IPS-20b (cell line): Measurements from ENCODE around the gene WDR70.
"Not testable (repeated sequence)": the region's sequence is repeated elsewhere in the genome, so short reads cannot be mapped to it uniquely, and the experiment has no call there.

Experiments
- H3K27ac ChIP-seq: one replicate; pipeline ENCODE4 v1.5.1; 2013; ENCODE audit warnings: low read length
- H3K27me3 ChIP-seq: 2 replicates; pipeline ENCODE4 v1.6.1; 2013; ENCODE audit warnings: mild to moderate bottlenecking, low read length, inconsistent platforms; ENCODE audit not compliant: insufficient read depth
- H3K36me3 ChIP-seq: 2 replicates; pipeline ENCODE4 v1.6.1; 2013; ENCODE audit warnings: low read depth, mild to moderate bottlenecking, inconsistent platforms, low read length, moderate library complexity; ENCODE audit not compliant: insufficient read depth
- H3K4me1 ChIP-seq: 2 replicates; pipeline ENCODE4 v1.6.1; 2013; ENCODE audit warnings: mild to moderate bottlenecking, control low read depth, inconsistent platforms, low read length, moderate library complexity; ENCODE audit not compliant: insufficient read depth
- H3K4me3 ChIP-seq: 2 replicates; pipeline ENCODE4 v1.5.1; 2013; ENCODE audit warnings: mild to moderate bottlenecking, low read length, inconsistent platforms
- H3K9ac ChIP-seq: 2 replicates; pipeline ENCODE4 v1.6.1; 2013; ENCODE audit warnings: low read depth, mild to moderate bottlenecking, inconsistent platforms, low read length, moderate library complexity
- H3K9me3 ChIP-seq: 2 replicates; pipeline ENCODE4 v1.6.1; 2013; ENCODE audit warnings: mild to moderate bottlenecking, low read depth, low read length, inconsistent platforms; ENCODE audit not compliant: insufficient read depth

WDR70 gene

DNA sequence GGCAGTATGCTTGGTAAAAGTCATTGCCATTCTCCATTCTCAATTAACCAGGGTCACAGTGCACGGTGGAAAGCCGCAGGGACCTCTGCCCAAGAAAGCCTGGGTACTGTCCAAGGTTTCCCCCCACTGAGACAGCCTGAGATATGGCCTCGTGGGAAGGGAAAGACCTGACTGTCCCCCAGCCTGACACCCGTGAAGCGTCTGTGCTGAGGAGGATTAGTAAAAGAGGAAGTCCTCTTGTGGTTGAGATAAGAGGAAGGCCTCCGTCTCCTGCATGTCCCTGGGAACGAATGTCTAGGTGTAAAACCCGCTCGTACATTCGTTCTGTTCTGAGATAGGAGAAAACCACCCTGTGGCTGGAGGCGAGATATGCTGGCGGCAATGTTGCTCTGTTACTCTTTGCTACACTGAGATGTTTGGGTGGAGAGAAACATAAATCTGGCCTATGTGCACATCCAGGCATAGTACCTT is 293.0 kb downstream of the WDR70 start:
- not testable (repeated sequence) for H3K9ac ChIP-seq, H3K27ac ChIP-seq, H3K27me3 ChIP-seq, H3K4me1 ChIP-seq, H3K9me3 ChIP-seq, H3K36me3 ChIP-seq, H3K4me3 ChIP-seq

DNA sequence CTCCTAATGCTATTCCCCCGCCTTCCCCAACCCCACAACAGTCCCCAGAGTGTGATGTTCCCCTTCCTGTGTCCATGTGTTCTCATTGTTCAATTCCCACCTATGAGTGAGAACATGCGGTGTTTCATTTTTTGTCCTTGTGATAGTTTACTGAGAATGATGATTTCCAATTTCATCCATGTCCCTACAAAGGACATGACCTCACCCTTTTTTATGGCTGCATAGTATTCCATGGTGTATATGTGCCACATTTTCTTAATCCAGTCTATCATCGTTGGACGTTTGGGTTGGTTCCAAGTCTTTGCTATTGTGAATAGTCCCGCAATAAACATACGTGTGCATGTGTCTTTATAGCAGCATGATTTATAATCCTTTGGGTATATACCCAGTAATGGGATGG is 295.2 kb downstream of the WDR70 start:
- H3K4me1 ChIP-seq, H3K4me3 ChIP-seq, H3K27me3 ChIP-seq, H3K27ac ChIP-seq, H3K36me3 ChIP-seq, H3K9me3 ChIP-seq, H3K9ac ChIP-seq: not testable (repeated sequence)

DNA sequence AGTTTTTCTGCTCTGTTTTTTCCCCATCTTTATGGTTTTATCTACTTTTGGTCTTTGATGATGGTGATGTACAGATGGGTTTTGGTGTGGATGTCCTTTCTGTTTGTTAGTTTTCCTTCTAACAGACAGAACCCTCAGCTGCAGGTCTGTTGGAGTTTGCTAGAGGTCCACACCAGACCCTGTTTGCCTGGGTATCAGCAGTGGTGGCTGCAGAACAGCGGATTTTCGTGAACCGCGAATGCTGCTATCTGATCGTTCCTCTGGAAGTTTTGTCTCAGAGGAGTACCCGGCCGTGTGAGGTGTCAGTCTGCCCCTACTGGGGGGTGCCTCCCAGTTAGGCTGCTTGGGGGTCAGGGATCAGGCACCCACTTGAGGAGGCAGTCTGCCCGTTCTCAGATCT is 300.2 kb downstream of the WDR70 start:
- not testable (repeated sequence) for H3K36me3 ChIP-seq, H3K9ac ChIP-seq, H3K4me1 ChIP-seq, H3K4me3 ChIP-seq, H3K27me3 ChIP-seq, H3K27ac ChIP-seq
- H3K9me3 ChIP-seq, result peaks cover 15% of the 10 kb centered on the region

DNA sequence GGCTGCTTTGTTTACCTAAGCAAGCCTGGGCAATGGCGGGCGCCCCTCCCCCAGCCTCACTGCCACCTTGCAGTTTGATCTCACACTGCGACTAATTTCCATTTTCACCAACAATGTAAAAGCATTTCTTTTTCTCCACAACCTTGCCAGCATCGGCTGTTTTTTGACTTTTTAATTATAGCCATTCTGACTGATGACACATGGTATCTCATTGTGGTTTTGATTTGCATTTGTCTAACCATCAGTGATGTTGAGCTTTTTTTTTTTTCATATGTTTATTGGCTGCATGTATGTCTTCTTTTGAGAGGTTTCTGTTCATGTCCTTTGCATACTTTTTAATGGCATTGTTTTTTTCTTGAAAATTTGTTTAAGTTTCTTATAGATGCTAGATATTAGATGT is 300.8 kb downstream of the WDR70 start:
- peaks cover 15% of the 10 kb centered on the region for H3K9me3 ChIP-seq
- H3K9ac ChIP-seq, H3K27ac ChIP-seq, H3K4me1 ChIP-seq, H3K36me3 ChIP-seq, H3K4me3 ChIP-seq, H3K27me3 ChIP-seq: not testable (repeated sequence)

DNA sequence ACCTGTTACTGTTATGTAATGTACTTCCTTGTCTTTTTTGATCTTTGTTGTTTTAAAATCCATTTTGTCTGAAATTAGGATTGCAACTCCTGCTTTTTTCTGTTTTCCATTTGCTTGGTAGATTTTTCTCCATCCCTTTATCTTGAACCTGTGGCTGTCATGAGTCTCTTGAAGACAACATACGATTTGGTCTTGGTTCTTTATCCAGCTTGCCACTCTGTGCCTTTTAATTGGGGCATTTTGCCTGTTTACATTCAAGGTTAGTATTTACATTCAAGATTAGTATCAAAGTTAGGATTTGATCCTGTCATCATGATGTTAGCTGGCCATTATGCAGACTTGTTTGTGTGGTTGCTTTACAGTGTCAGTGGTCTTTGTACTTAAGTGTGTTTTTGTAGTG is 304.0 kb downstream of the WDR70 start:
- no peak overlapping the region for H3K27ac ChIP-seq
- H3K27me3 ChIP-seq, result no peaks in the 10 kb centered on the region
- no peaks in the 10 kb centered on the region for H3K4me1 ChIP-seq
- no peak overlapping the region for H3K9ac ChIP-seq
- no peak overlapping the region for H3K4me3 ChIP-seq
- H3K9me3 ChIP-seq, result peaks cover 15% of the 10 kb centered on the region
- H3K36me3 ChIP-seq, result no peaks in the 10 kb centered on the region

DNA sequence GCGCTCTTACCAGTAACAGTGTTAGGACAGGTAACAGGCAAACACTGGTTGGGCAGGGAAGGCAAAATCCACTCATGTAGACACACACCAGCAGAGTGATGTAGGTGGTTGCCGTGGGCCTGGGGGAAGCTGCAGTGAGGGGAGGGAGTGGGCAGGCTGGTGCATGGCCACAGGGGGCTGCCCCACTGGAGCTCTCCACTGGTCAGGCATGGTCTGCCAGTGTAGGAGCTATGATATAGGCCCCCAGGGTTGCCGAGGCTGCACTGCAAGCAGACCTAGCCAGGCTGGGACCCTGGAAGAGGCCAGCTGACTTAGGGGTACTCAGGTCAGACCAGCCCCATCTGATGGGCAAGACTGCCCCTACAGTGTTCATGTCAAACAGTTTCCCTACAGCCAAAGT is 306.1 kb downstream of the WDR70 start:
- no peaks in the 10 kb centered on the region for H3K36me3 ChIP-seq
- no peak overlapping the region for H3K9ac ChIP-seq
- peaks cover 9% of the 10 kb centered on the region for H3K9me3 ChIP-seq
- no peak overlapping the region for H3K27ac ChIP-seq
- no peaks in the 10 kb centered on the region for H3K4me1 ChIP-seq
- H3K27me3 ChIP-seq, result no peaks in the 10 kb centered on the region
- no peak overlapping the region for H3K4me3 ChIP-seq

DNA sequence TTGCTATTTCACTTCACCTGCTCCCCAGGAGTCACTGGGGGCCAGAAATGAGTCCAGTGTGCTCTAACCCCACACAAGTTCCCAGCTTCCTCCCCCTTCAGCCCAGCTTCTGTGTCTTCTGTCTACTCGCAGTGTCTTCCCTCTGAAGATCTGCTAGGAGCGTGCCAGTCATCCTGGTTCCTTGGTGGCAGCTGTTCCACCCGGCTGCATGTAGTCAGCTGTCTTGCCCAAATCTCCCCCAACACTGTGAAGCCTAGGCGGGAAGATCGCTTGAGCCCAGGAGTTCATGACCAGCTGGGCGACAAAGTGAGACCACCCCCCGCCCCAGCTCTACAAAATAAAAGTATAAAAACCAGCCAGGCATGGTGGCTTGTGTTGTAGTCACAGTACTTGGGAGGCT is 306.7 kb downstream of the WDR70 start:
- Histone ChIP-seq H3K9ac (no peak overlapping the region), H3K27me3 (no peaks in the 10 kb centered on the region), H3K27ac (no peak overlapping the region), H3K4me3 (no peak overlapping the region), H3K36me3 (no peaks in the 10 kb centered on the region), H3K4me1 (no peaks in the 10 kb centered on the region), H3K9me3 (peaks cover 4% of the 10 kb centered on the region)

DNA sequence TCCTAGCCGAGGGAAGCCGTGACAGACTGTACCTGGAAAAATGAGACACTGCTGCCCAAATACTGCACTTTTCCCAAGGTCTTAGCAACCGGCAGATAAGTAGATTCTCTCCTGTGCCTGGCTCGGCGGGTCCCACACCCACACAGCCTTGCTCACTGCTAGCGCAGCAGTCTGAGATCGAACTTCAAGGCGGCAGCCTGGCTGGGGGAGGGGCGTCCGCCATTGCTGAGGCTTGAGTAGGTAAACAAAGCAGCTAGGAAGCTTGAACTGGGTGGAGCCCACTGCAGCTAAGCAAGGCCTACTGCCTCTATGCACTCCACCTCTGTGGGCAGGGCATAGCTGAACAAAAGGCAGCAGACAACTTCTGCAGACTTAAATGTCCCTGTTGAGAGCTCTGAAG is 309.8 kb downstream of the WDR70 start:
- H3K27me3 ChIP-seq, H3K4me3 ChIP-seq, H3K9me3 ChIP-seq, H3K4me1 ChIP-seq, H3K9ac ChIP-seq, H3K36me3 ChIP-seq, H3K27ac ChIP-seq: not testable (repeated sequence)

DNA sequence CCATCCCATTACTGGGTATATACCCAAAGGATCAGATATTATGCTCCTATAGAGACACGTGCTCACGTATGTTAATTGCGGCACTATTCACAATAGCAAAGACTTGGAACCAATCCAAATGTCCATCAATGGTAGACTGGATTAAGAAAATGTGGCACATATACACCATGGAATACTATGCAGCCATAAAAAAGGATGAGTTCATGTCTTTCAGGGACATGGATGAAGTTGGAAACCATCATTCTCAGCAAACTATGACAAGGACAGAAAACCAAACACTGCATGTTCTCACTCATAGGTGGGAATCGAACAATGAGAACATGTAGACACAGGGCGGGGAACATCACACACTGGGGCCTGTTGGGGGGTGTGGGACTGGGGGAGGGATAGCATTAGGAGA is 315.2 kb downstream of the WDR70 start:
- not testable (repeated sequence) for H3K4me3 ChIP-seq, H3K9me3 ChIP-seq, H3K9ac ChIP-seq, H3K27me3 ChIP-seq, H3K4me1 ChIP-seq, H3K36me3 ChIP-seq, H3K27ac ChIP-seq

DNA sequence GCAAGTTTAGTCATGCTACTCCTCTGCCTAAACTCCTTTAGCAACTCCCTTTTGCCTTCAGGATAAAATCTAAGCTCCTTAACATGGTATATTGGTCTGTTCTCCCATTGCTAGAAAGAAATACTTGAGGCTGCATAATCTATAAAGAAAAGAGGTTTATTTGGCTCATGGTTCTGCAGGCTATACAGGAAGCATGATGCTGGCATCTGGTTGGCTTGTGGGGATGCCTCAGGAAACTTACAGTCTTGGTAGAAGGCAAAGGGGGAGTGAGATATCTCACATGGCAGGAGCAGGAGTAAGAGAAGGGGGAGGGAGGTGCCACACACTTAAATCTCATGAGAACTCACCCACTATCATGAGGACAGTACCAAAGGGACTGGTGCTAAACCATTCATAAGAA is 315.7 kb downstream of the WDR70 start:
- H3K4me3 ChIP-seq, result no peak overlapping the region
- no peak overlapping the region for H3K9ac ChIP-seq
- H3K4me1 ChIP-seq, result 0 out of 2 replicates have a peak, but pooled peaks cover 2% of the 10 kb centered on the region
- no peaks in the 10 kb centered on the region for H3K27me3 ChIP-seq
- H3K36me3 ChIP-seq, result no peaks in the 10 kb centered on the region
- no peaks in the 10 kb centered on the region for H3K9me3 ChIP-seq
- H3K27ac ChIP-seq, result no peak overlapping the region

DNA sequence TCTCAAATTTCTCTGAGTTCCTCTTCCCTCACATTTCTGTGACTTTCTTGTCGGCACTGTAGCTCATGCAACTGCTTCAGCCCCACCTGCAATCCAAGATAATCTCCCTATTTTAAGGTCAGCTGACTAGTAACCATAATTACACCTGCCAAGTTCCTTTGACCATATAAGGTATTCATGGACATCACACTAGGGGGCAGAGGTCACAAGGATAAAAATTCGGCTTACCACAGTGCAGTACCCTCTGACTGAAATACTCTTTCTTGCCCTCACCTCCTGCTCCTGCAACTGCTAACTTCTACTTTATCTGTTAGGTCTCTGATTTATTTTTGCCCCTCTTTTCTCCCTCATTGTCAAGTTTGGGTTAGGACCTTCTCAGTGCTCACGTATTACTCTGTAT is 316.5 kb downstream of the WDR70 start:
- Histone ChIP-seq H3K4me3 (no peak overlapping the region), H3K27me3 (no peaks in the 10 kb centered on the region), H3K4me1 (0 out of 2 replicates have a peak, but pooled peaks cover 2% of the 10 kb centered on the region), H3K36me3 (no peaks in the 10 kb centered on the region), H3K9ac (no peak overlapping the region), H3K27ac (no peak overlapping the region), H3K9me3 (no peaks in the 10 kb centered on the region)

DNA sequence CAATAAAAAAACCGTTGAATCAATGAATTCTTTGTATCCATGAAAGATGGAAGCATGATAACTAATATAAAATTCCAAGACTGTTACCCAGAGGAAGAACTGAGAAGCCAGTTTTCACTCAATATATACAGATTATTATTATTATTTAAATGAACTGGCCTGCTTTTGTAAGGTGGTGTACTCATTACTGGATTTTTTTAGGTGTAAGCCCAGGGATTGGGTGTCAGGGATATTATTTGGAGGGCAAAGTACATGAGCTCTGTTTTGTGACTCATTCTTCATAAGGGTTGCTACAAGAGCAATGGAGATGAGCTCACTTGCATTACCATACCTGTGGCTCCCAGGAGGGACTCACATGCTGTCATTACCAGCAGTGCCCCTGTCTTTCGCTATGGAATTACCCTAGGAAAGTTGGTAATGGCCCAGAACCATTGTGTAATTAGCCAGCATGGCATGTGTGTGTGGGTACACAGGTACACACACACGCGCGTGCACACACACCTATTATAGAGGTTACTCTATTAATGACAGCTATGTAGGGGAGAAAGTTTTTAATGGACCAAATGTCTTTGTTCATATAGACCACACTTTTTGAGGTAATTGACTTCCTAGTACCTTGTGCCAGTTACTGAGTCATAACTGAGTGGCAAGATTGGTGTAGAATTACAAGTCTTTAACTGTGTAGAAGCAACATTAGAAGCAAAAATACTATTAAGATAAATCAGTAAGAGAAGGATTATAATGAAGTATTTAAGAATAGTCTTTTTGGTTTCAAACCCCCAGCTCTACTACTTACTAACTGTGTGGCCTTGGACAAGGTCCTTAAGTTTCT is 317.3 kb downstream of the WDR70 start:
- Histone ChIP-seq H3K4me1 (0 out of 2 replicates have a peak, but pooled peaks cover 2% of the 10 kb centered on the region), H3K9ac (no peak overlapping the region), H3K27me3 (no peaks in the 10 kb centered on the region), H3K4me3 (no peak overlapping the region), H3K9me3 (no peaks in the 10 kb centered on the region), H3K36me3 (no peaks in the 10 kb centered on the region), H3K27ac (no peak overlapping the region)
